Endodermal cell (in vitro differentiated cells): ENCODE results near the gene POLR1C. TPM values are rescaled to one million over a fixed set of nuclear protein-coding genes. Genes with fewer than 3 reads are reported as not detected.

Experiments used
- DNase-seq: peaks from one replicate; pipeline ENCODE4 v3.0.0-alpha.2; 2017
- H3K27ac ChIP-seq: 2 replicates; pipeline ENCODE4 v1.5.1; 2013; ENCODE audit warnings: mild to moderate bottlenecking, low read depth, low read length, moderate library complexity
- H3K27me3 ChIP-seq: 2 replicates; pipeline ENCODE4 v1.6.1; 2013; ENCODE audit warnings: mild to moderate bottlenecking, low read length, moderate library complexity; ENCODE audit not compliant: insufficient read depth, control insufficient read depth, poor library complexity, severe bottlenecking
- H3K36me3 ChIP-seq: 2 replicates; pipeline ENCODE4 v1.7.0; 2013; ENCODE audit warnings: mild to moderate bottlenecking, low read length, moderate library complexity; ENCODE audit not compliant: control insufficient read depth, insufficient read depth
- H3K4me1 ChIP-seq: one replicate; pipeline ENCODE4 v1.7.0; 2013; ENCODE audit warnings: low read length; ENCODE audit not compliant: control insufficient read depth, insufficient read depth
- H3K4me3 ChIP-seq: 2 replicates; pipeline ENCODE4 v1.5.1; 2013; ENCODE audit warnings: mild to moderate bottlenecking, low read length, moderate library complexity
- H3K9ac ChIP-seq: 2 replicates; pipeline ENCODE4 v1.6.1; 2013; ENCODE audit warnings: mild to moderate bottlenecking, low read length, moderate library complexity; ENCODE audit not compliant: poor library complexity, severe bottlenecking; ENCODE audit errors: extremely low read depth
- H3K9me3 ChIP-seq: 2 replicates; pipeline ENCODE4 v1.6.1; 2013; ENCODE audit warnings: mild to moderate bottlenecking, low read length, moderate library complexity; ENCODE audit not compliant: control insufficient read depth
- H3K27ac Mint-ChIP-seq: 2 replicates; pipeline ENCODE4 v1.8.0; 2020; ENCODE audit warnings: mixed read lengths
- H3K27me3 Mint-ChIP-seq: 2 replicates; pipeline ENCODE4 v1.8.0; 2021; ENCODE audit warnings: mild to moderate bottlenecking, mixed read lengths; ENCODE audit not compliant: insufficient read depth
- H3K36me3 Mint-ChIP-seq: 2 replicates; pipeline ENCODE4 v1.8.0; 2020; ENCODE audit warnings: low read depth, mixed read lengths
- H3K4me1 Mint-ChIP-seq: 2 replicates; pipeline ENCODE4 v1.8.0; 2020; ENCODE audit warnings: mixed read lengths
- H3K4me3 Mint-ChIP-seq: 2 replicates; pipeline ENCODE4 v1.8.0; 2020; ENCODE audit warnings: mild to moderate bottlenecking, moderate library complexity, mixed read lengths
- H3K9me3 Mint-ChIP-seq: 2 replicates; pipeline ENCODE4 v1.8.0; 2020; ENCODE audit warnings: mild to moderate bottlenecking, mixed read lengths
- WGBS, 2 experiments: methylation state at CpG; one replicate each; pipeline versions ENCODE4 v1.1.5 to v1.1.7; 2013; ENCODE audit warnings: missing lambda C conversion rate in 2 of 2, mixed read lengths in 1 of 2; ENCODE audit not compliant: insufficient coverage in 1 of 2, insufficient read length in 1 of 2; 5-methylcytosine and 5-hydroxymethylcytosine counted together
- total RNA-seq, 2 donors: library from RNA; stranded (reverse); fragmentation: NEBNext Ultra II Directional in 1 of 2; extraction: Animal tissue kit (Norgen Biotek cat#: 25700) in 1 of 2; gene quantifications; 2 replicates in 1 of 2; 3 replicates in 1 of 2; pipeline ENCODE4 v1.2.1, GENCODE V29; 2021
- TF ChIP-seq, protein P1 (sequence below): fragments of 200-600 bp; sonication (generic); conservative IDR thresholded peaks from 2 replicates; pipeline ENCODE4 v1.5.0; 2021; ENCODE audit warnings: antibody characterized with exemption, mild to moderate bottlenecking

The POLR1C gene
- total RNA-seq, 2 donors from 2014 or later: 37.6 to 44.2 TPM

DNA sequence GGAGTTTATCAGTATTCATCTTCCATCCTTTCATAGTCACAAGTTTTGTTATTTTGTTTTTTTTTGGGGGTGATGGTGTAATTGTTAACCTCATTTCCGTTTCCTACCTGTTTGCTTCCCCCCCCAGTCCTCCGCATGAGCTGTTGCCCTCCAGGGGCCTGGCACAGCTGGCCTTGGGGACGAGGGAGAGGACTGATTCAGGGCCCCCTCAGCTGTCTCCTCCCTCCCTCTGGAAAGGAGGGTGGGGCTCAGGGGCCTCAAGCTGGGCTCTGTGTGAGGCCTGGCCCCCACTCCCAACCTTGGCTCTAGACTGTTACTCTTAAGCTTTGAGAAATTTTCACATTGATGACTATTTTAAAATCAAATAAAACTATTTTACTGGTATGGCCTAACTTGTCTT is 10.7 kb upstream of the POLR1C start:
- TF ChIP-seq, protein P1, sequence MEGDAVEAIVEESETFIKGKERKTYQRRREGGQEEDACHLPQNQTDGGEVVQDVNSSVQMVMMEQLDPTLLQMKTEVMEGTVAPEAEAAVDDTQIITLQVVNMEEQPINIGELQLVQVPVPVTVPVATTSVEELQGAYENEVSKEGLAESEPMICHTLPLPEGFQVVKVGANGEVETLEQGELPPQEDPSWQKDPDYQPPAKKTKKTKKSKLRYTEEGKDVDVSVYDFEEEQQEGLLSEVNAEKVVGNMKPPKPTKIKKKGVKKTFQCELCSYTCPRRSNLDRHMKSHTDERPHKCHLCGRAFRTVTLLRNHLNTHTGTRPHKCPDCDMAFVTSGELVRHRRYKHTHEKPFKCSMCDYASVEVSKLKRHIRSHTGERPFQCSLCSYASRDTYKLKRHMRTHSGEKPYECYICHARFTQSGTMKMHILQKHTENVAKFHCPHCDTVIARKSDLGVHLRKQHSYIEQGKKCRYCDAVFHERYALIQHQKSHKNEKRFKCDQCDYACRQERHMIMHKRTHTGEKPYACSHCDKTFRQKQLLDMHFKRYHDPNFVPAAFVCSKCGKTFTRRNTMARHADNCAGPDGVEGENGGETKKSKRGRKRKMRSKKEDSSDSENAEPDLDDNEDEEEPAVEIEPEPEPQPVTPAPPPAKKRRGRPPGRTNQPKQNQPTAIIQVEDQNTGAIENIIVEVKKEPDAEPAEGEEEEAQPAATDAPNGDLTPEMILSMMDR: no peak
- Mint-ChIP-seq H3K9me3 (no peaks in the 10 kb centered on the region), H3K4me3 (no peak overlapping the region), H3K27ac (no peak overlapping the region), H3K27me3 (peaks cover 31% of the 10 kb centered on the region), H3K36me3 (peaks cover 30% of the 10 kb centered on the region), H3K4me1 (peaks cover 2% of the 10 kb centered on the region)
- Histone ChIP-seq H3K4me1 (no peaks in the 10 kb centered on the region), H3K27ac (no peak overlapping the region), H3K27me3 (peaks cover 23% of the 10 kb centered on the region), H3K36me3 (peaks cover 21% of the 10 kb centered on the region), H3K9ac (no peak overlapping the region), H3K4me3 (no peak overlapping the region), H3K9me3 (no peaks in the 10 kb centered on the region)
- 91% methylated on average over 3 of the region's 3 CpGs; no CpG with 5 or more reads in 1 of the 2 experiments for WGBS, 2 experiments
- no peak for DNase-seq

DNA sequence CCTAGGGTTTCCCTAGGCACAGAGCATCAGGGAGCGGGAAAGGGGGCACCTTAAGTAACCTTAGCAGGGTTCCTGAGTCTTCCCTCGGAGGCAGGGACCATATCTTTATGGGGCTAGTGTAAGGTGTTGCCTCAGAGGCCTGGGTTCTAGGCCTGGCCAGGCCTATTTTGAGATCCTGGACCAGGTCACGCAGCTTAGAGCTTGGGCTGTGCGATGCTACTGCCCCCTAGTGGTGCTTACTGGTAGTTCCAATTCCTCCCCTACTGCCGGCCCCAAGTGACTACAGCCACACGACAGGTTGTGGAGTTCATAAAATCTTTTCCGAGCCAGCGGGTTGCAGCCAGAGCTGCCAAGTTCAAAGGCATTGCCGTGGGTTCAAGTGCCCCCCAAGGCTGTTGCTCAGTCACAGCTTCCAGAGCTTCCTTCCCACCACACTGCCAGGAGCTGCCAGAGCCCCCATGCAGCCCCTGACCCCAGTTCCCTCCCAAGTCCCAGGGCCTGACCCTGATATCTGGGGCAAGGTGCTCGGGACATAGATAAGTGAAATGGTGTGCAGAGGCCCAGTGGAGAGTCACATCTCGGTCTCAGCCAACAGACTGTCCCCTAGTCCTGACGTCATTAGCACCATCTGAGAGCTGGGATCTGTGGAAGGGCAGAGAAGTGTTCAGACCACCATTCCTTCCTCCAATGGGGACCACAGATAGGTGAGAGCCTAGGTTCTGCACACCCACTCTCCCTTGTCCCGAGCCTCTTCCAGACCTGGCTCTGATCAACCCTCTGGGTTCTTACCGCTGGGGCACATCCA is 10.0 kb upstream of the POLR1C start:
- peak; percentile 94 for DNase-seq
- no peak overlapping the region for H3K4me3 Mint-ChIP-seq
- peaks cover 31% of the 10 kb centered on the region for H3K27me3 Mint-ChIP-seq
- Histone ChIP-seq H3K27me3 (peaks cover 23% of the 10 kb centered on the region), H3K36me3 (peaks cover 28% of the 10 kb centered on the region), H3K4me3 (no peak overlapping the region), H3K9ac (no peak overlapping the region), H3K9me3 (no peaks in the 10 kb centered on the region), H3K4me1 (no peaks in the 10 kb centered on the region), H3K27ac (no peak overlapping the region)
- H3K36me3 Mint-ChIP-seq: peaks cover 29% of the 10 kb centered on the region
- H3K4me1 Mint-ChIP-seq: peaks cover 2% of the 10 kb centered on the region
- WGBS, 2 experiments: 29 to 43% methylated on average over 11 to 14 of the region's 14 CpGs
- H3K27ac Mint-ChIP-seq: no peak overlapping the region
- TF ChIP-seq, protein P1: peak; percentile 95
- no peaks in the 10 kb centered on the region for H3K9me3 Mint-ChIP-seq

DNA sequence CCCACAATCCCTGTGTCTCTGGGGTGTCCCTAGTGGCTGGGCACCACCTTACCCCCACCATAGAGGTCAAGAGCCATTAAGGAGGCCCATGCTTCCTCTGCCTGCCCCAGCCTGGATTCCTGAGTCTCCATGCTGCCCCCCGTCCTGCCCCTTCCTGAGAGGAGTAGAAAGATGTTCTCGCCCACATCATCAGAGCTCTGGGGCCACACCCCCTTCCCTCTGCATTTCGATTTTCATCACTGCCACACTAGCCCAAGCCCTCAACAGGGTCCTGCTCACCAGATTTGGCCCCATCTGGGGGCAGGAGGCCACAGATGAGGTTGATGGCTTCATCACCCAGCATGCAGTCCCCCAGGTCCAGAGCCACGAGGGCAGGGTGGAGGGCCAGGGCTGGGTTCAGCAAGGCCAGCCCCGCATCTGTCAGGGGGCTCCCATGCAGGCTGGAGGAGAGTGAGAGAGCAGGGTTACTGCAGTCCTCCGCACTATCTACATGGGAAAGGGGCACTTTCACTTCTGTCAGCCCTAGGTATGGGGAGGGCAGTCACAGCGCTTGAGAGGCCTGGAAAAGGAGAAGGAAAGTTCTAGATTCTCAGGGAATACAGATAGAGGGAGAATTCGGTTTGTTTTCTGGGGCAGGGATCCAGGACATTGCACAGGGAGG is 8.3 kb upstream of the POLR1C start:
- peaks cover 31% of the 10 kb centered on the region for H3K27me3 Mint-ChIP-seq
- peaks cover 33% of the 10 kb centered on the region for H3K36me3 ChIP-seq
- H3K27me3 ChIP-seq: peaks cover 23% of the 10 kb centered on the region
- H3K4me1 Mint-ChIP-seq: peaks cover 2% of the 10 kb centered on the region
- TF ChIP-seq, protein P1: peak; percentile 13
- H3K9me3 Mint-ChIP-seq: no peaks in the 10 kb centered on the region
- H3K27ac ChIP-seq: no peak overlapping the region
- no peak overlapping the region for H3K27ac Mint-ChIP-seq
- H3K9me3 ChIP-seq: no peaks in the 10 kb centered on the region
- no peaks in the 10 kb centered on the region for H3K4me1 ChIP-seq
- peak overlapping the region; percentile 61 for H3K4me3 Mint-ChIP-seq
- H3K4me3 ChIP-seq: no peak overlapping the region
- WGBS, 2 experiments: 74 to 77% methylated on average over 6 to 8 of the region's 8 CpGs
- H3K9ac ChIP-seq: no peak overlapping the region
- no peak for DNase-seq
- peaks cover 27% of the 10 kb centered on the region for H3K36me3 Mint-ChIP-seq
